Epithelial cell of esophagus (primary cell): ENCODE data around the gene FHIT.

Experiments
- DNase-seq: peaks from one replicate; pipeline ENCODE4 v3.0.0; 2010; ENCODE audit warnings: low read depth
- H3K4me3 ChIP-seq: 2 replicates; pipeline ENCODE4 v1.5.1; 2011; ENCODE audit warnings: mild to moderate bottlenecking, low read length, control low read depth
- CTCF ChIP-seq: IDR thresholded peaks from 2 replicates; pipeline ENCODE4 v1.5.1; 2011; ENCODE audit warnings: low read depth, mild to moderate bottlenecking, low read length, control low read depth, inconsistent platforms; ENCODE audit not compliant: insufficient read depth; ENCODE audit errors: missing control alignments

Gene FHIT

GRCh38 chr3:60870396-60870795 is 380.9 kb downstream of the FHIT start:
- no peak for DNase-seq

GRCh38 chr3:60867200-60867599 is 384.1 kb downstream of the FHIT start:
- H3K4me3 ChIP-seq: no peak overlapping the region
- no peak for DNase-seq
- TF ChIP-seq CTCF: no peak

More at GRCh38 chr3:60870396-60870795, 380.9 kb downstream of the FHIT start:
- H3K4me3 ChIP-seq: no peak overlapping the region
- no peak for TF ChIP-seq CTCF

GRCh38 chr3:60856257-60857046 is 394.8 kb downstream of the FHIT start:
- DNase-seq: no peak
- TF ChIP-seq CTCF: no peak
- no peak overlapping the region for H3K4me3 ChIP-seq

GRCh38 chr3:60855250-60855649 is 396.0 kb downstream of the FHIT start:
- no peak for DNase-seq
- TF ChIP-seq CTCF: no peak
- no peak overlapping the region for H3K4me3 ChIP-seq

GRCh38 chr3:60854791-60855190 is 396.5 kb downstream of the FHIT start:
- TF ChIP-seq CTCF: no peak
- DNase-seq: no peak

GRCh38 chr3:60847791-60848190 is 403.5 kb downstream of the FHIT start:
- DNase-seq: no peak
- TF ChIP-seq CTCF: no peak
- H3K4me3 ChIP-seq: no peak overlapping the region

More at GRCh38 chr3:60854791-60855190, 396.5 kb downstream of the FHIT start:
- H3K4me3 ChIP-seq: no peak overlapping the region

- TF ChIP-seq CTCF: no peak
- H3K4me3 ChIP-seq: no peak overlapping the region
- DNase-seq: no peak
These were observed 407.0 kb downstream of the FHIT start for GRCh38 chr3:60844256-60844655.
